Keratinocyte (primary cell): ENCODE measurements around the gene SERPINA1. TPM values are rescaled to one million over a fixed set of nuclear protein-coding genes. Genes with fewer than 3 reads are reported as not detected.

ENCODE experiments used
- DNase-seq: peaks from one replicate; pipeline ENCODE4 v3.0.0-alpha.2; 2011; ENCODE audit warnings: low read depth, missing footprints, low spot score
- FAIRE-seq: peaks from 2 replicates; lab custom pipeline; 2011; peaks lifted over from hg19 to GRCh38; lab: Jason Lieb, UNC
- H2AFZ ChIP-seq: 2 replicates; pipeline ENCODE4 v1.6.0; 2012; ENCODE audit warnings: low read length, control low read depth, inconsistent platforms; ENCODE audit not compliant: control insufficient read depth
- H3K27ac ChIP-seq: 2 replicates; pipeline ENCODE4 v1.5.1; 2011; ENCODE audit warnings: low read length; ENCODE audit not compliant: control insufficient read depth, insufficient read depth
- H3K27me3 ChIP-seq: 3 replicates; pipeline ENCODE4 v1.6.0; 2011; ENCODE audit warnings: low read length; ENCODE audit not compliant: control insufficient read depth, insufficient read depth; ENCODE audit errors: extremely low read depth
- H3K36me3 ChIP-seq, 2 experiments: 2 replicates in 1 of 2; 3 replicates in 1 of 2; pipeline ENCODE4 v1.5.1; 2011; ENCODE audit warnings: low read length in 2 of 2, mild to moderate bottlenecking in 1 of 2; ENCODE audit not compliant: control insufficient read depth in 2 of 2, insufficient read depth in 2 of 2; ENCODE audit errors: extremely low read depth in 1 of 2
- H3K4me1 ChIP-seq: 3 replicates; pipeline ENCODE4 v1.5.1; 2011; ENCODE audit warnings: low read length; ENCODE audit not compliant: control insufficient read depth, insufficient read depth; ENCODE audit errors: extremely low read depth
- H3K4me2 ChIP-seq: 3 replicates; pipeline ENCODE4 v1.6.0; 2011; ENCODE audit warnings: low read depth, low read length; ENCODE audit not compliant: control insufficient read depth, insufficient read depth; ENCODE audit errors: extremely low read depth
- H3K4me3 ChIP-seq, 3 experiments: fragments of 200-600 bp in 1 of 3; sonication (generic) in 1 of 3; 2 replicates in 2 of 3; 3 replicates in 1 of 3; pipeline ENCODE4 v1.5.1; 2011 to 2016; ENCODE audit warnings: low read length in 3 of 3, mild to moderate bottlenecking in 3 of 3, control low read depth in 2 of 3, inconsistent platforms in 1 of 3, low read depth in 1 of 3, mixed read lengths in 1 of 3, mixed run types in 1 of 3, moderate library complexity in 1 of 3; ENCODE audit not compliant: control insufficient read depth in 2 of 3, insufficient read depth in 2 of 3; ENCODE audit errors: extremely low read depth in 1 of 3
- H3K79me2 ChIP-seq: 2 replicates; pipeline ENCODE4 v1.6.0; 2012; ENCODE audit warnings: low read length; ENCODE audit not compliant: control insufficient read depth, insufficient read depth
- H3K9ac ChIP-seq: 3 replicates; pipeline ENCODE4 v1.6.0; 2011; ENCODE audit warnings: low read length; ENCODE audit not compliant: control insufficient read depth, insufficient read depth; ENCODE audit errors: extremely low read depth
- H3K9me1 ChIP-seq: 3 replicates; pipeline ENCODE4 v1.6.0; 2011; ENCODE audit warnings: low read length; ENCODE audit not compliant: control insufficient read depth, insufficient read depth; ENCODE audit errors: extremely low read depth
- H3K9me3 ChIP-seq: 2 replicates; pipeline ENCODE4 v1.5.1; 2012; ENCODE audit warnings: low read depth, low read length; ENCODE audit not compliant: control insufficient read depth
- H4K20me1 ChIP-seq: 3 replicates; pipeline ENCODE4 v1.6.0; 2011; ENCODE audit warnings: low read length; ENCODE audit not compliant: control insufficient read depth, insufficient read depth; ENCODE audit errors: extremely low read depth
- CTCF ChIP-seq, 3 experiments: IDR thresholded peaks in 1 of 3; conservative IDR thresholded peaks in 1 of 3; optimal IDR thresholded peaks in 1 of 3; 2 replicates in 2 of 3; 3 replicates in 1 of 3; pipeline versions ENCODE3 to v1.5.1; 2011; ENCODE audit warnings: low read length in 3 of 3, mild to moderate bottlenecking in 3 of 3, moderate library complexity in 2 of 3, control low read depth in 1 of 3, inconsistent platforms in 1 of 3; ENCODE audit not compliant: insufficient read depth in 2 of 3; ENCODE audit errors: extremely low read depth in 1 of 3
- EZH2 ChIP-seq: IDR thresholded peaks from one replicate; pipeline ENCODE4 v1.6.1; 2012; ENCODE audit warnings: inconsistent platforms, mild to moderate bottlenecking, low read length, moderate library complexity
- dilution Hi-C: fragments of 300-500 bp; cut with MboI; formaldehyde crosslinking; loops from one replicate; pipeline ENCODE4 v1.7.0; 2020; ENCODE audit warnings: low sequenced_read_pairs; ENCODE audit not compliant: extremely low pct_ligation_motif_present
- polyA plus RNA-seq, 5 experiments: library from polyadenylated mRNA; depleted of rRNA in 3 of 5; stranded (reverse) in 3 of 5; stranded (forward) in 1 of 5; unstranded in 1 of 5; fragments of >200 nt; gene quantifications; 1 replicate in 1 of 5; 2 replicates in 3 of 5; 3 replicates in 1 of 5; pipeline versions ENCODE4 v1.2.1 to v1.2.3, GENCODE V29; 2011 to 2012; ENCODE audit warnings: missing spikeins in 2 of 5, low read depth in 1 of 5, low replicate concordance in 1 of 5

SERPINA1 gene
- polyA plus RNA-seq, 1 donor (not counting 4 experiments of a cell fraction or from before 2014, with no cell fraction given), result 0.71 TPM

GRCh38 chr14:94382716-94383596 lies 5.4 kb downstream of the SERPINA1 start:
- Histone ChIP-seq H3K4me1 (no peaks in the 10 kb centered on the region), H2AFZ (no peak overlapping the region), H3K4me2 (no peak overlapping the region), H4K20me1 (no peaks in the 10 kb centered on the region), H3K36me3 (no peaks in the 10 kb centered on the region), H3K9me1 (no peaks in the 10 kb centered on the region), H3K4me3 (no peak overlapping the region), H3K79me2 (no peaks in the 10 kb centered on the region), H3K9me3 (no peaks in the 10 kb centered on the region), H3K9ac (no peak overlapping the region), H3K27me3 (peaks cover 8% of the 10 kb centered on the region), H3K27ac (no peak overlapping the region)
- TF ChIP-seq CTCF (optimal IDR thresholded peaks at IDR 0.05 in 1 of 3, IDR thresholded peaks at IDR 0.05 in 1 of 3, conservative IDR thresholded peaks at IDR 0.05 in 1 of 3; ENCODE audit: extremely low read depth in 1 of 3, insufficient read depth in 2 of 3, low read length in 3 of 3) (no peak), EZH2 (no peak)
- dilution Hi-C loops, result no loop called here
- FAIRE-seq (no peak), DNase-seq (no peak)

- Histone ChIP-seq H3K36me3 (no peaks in the 10 kb centered on the region), H3K79me2 (no peaks in the 10 kb centered on the region), H2AFZ (no peak overlapping the region), H3K9me1 (no peaks in the 10 kb centered on the region), H4K20me1 (no peaks in the 10 kb centered on the region), H3K4me1 (no peaks in the 10 kb centered on the region), H3K27ac (no peak overlapping the region), H3K4me3 (no peak overlapping the region), H3K27me3 (peaks cover 8% of the 10 kb centered on the region), H3K4me2 (no peak overlapping the region), H3K9ac (no peak overlapping the region), H3K9me3 (no peaks in the 10 kb centered on the region)
- dilution Hi-C loops, result no loop called here
- no peak for TF ChIP-seq CTCF (optimal IDR thresholded peaks at IDR 0.05 in 1 of 3, IDR thresholded peaks at IDR 0.05 in 1 of 3, conservative IDR thresholded peaks at IDR 0.05 in 1 of 3; ENCODE audit: extremely low read depth in 1 of 3, insufficient read depth in 2 of 3, low read length in 3 of 3)
- TF ChIP-seq EZH2, result no peak
- no peak for DNase-seq
- no peak for FAIRE-seq
Observed at GRCh38 chr14:94382099-94382715, 6.2 kb downstream of the SERPINA1 start.
